CD4-positive, alpha-beta T cell (primary cell): ENCODE measurements around the gene MON1B. TPM values are rescaled to one million over a fixed set of nuclear protein-coding genes. Genes with fewer than 3 reads are reported as not detected.

ENCODE experiments used
- total RNA-seq, 174 experiments: library from RNA in 2 of 174; stranded (reverse) in 2 of 174; gene quantifications; one replicate each; pipeline ENCODE4 v1.2.3 and lab custom pipeline; 2021 to 2026

Gene MON1B
- total RNA-seq, 2 experiments from 2014 or later: 52.3 to 52.6 TPM

Other genes starting within 250 kb of the MON1B start
- 10 to 100 TPM; 18.8 to 18.9 TPM for gene SYCE1L, start 8.2 kb downstream of the MON1B start, total RNA-seq
- not detected for gene ADAMTS18, start 243.8 kb downstream of the MON1B start, total RNA-seq